SKM-1 treated with dmso at 0.1 percent for 144 hours (cell line): Measurements from ENCODE around the gene ANKS3.
A peak's percentile ranks its signal among the peaks of the same experiment; 100 is the strongest.

Experiments used
- DNase-seq: peaks from one replicate; lab custom pipeline; 2025; ENCODE audit not compliant: unreplicated experiment; lab: John Stamatoyannopoulos, UW

Gene ANKS3

GRCh38 chr16:4696905-4697847 is 36.9 kb downstream of the ANKS3 start:
- DNase-seq = no peak

- no peak for DNase-seq
Observed at GRCh38 chr16:4696172-4696904, 37.7 kb downstream of the ANKS3 start.

DNA sequence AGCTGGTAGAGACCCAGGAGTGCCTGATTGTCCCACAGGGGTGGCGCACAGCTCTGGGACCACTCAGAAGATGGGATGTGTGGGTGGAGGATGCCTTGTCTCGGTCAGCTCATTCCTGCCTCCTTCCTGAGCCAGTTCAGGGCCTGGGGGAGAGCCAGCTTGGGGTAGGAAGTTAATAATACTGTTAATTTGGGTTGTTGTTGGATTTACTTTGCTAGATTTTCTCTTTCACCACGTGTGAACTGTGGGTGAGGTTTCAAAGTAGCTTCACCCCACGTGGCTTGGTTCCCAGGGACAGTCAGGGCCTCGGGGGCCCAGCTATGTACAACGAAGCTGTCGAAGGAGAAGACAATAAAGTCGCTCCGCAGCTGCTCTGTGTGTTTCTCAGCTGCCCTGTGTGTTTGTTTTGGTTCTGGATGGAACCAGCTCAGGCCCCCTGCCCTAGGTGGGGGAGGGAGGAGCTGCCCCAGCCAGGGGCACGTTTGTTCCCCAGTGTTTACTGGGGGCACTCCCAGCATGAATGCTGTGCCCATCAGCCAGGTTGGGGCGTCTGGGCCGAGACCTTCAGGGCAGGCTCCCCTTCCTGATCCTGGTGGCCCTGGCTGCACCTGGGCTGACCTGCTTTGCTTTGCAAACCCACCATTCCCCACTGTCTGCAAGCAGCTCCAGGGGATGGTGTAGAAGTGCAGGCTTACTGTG is 38.4 kb downstream of the ANKS3 start:
- no peak for DNase-seq

DNA sequence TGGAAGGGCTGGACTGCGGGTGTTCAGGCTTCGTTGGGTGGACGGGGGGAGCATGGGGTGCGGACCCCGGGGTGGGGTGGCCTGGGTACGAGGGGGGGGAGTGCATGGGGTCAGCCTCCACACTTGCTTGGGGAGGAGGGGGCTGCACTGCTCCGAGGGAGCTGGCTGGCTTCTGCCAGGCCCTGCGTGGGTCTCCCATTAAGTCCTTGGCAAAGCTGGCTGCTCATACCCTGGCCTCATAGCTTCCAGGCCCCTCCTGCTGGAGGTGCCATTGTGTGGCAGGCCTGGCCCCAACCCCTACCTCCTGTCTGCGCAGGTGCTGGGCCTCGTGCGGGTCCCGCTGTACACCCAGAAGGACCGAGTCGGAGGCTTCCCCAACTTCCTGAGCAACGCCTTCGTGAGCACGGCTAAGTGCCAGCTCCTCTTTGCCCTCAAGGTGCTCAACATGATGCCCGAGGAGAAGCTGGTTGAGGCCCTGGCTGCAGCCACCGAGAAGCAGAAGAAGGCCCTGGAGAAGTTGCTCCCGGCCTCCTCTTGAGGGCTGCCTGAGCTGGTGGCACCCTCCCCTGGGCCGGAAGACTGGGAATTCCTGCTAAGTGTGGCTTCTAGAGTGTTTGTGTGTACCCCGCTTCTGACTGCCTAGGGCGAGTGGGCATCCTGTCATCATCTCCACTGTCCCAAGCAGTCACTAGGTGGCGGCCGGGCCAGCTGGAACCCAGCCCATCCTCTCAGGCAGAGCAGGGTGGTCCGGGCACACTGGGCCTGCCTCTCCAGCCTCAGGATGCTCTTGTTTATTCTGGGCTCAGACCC is 39.2 kb downstream of the ANKS3 start:
- DNase-seq = no peak

- no peak for DNase-seq
Observed at GRCh38 chr16:4693956-4694641, 40.0 kb downstream of the ANKS3 start.

GRCh38 chr16:4693296-4693955 is 40.6 kb downstream of the ANKS3 start, which contains the start of gene NUDT16L1:
Gene NUDT16L1, plus strand, starts transcription at chr16:4693562. Its CDS starts 165 bp downstream, at chr16:4693727.
- peak; percentile 93 for DNase-seq

DNA sequence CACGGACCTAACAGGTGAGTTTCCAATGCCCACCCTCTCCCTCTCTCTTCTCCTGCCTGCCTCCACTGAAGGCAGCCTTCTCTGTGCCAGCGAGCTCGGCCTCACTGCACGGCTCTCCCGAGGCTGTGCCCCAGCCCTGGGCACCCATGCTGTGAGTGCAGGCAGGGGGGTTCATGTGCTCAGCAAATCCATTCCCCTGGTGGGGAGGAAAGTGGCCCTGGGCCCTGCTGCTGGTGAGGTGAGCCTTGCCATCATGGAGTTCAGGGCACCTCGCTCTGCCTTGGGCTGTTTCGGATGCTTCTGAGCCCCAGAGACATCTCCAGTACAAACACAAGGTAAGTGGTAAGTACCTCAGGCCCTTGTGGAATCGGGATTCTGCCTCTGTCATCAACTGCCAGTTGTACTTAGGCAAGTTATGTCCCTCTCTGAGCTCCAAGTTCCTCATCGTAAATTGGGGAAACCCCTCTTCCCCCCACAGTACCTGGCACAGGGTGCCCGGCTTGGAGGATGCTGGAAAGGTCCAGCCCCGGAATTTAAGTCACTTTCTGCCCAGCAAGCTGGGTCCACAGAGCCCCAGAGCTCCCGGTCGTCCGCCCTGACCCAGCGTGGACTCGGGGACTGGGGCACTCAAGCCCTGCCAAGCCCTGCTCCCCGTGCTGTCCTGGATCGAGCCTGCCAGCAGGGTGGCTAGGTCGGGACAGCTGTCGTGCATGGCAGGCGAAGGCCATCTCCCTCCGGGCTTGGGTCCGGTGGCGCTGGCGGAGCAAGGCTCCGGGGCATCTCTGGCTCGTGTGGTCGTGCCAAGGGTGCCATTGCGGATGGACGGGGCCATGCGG is 41.4 kb downstream of the ANKS3 start:
- peak; percentile 12 for DNase-seq

DNA sequence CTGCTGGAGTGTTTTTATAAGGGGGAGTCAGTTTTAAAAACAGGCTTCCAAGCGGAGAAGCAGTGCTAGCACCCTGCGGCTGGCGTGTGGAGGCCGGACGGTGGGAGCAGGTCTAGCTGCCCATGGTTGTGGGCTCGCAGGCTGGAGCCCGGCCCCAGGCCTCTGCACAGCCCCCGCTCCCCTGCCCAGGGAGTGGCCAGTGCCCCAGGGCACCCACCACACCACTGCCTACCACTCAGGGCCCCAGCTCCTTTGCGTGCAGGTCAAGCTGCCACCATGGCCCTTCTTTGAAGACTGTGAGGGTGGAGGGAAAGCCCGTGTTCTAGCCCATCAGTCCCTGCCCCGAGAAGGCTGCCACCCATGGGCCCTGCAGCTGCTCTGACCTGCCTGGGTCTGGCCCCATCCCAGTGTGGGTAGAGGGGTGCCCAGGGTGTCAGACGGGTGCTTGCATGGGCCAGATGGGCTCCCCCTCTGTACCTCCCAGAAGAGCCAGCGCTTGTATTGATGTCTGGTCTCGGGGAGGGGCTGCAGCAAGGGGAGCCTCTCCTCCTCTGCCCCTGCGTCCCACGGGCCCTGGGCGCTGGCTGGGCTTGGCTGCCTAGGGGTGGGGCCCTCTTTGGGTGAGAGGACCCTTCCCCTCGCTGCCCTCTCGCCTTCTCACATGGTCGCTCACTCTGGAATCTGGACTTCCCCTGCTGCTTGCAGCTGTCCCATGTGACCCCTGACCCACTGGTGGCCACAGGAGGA is 42.2 kb downstream of the ANKS3 start:
- no peak for DNase-seq

- DNase-seq = no peak
Observed at GRCh38 chr16:4690946-4691665, 43.0 kb downstream of the ANKS3 start.

- DNase-seq = no peak
Observed at GRCh38 chr16:4689864-4690704, 44.0 kb downstream of the ANKS3 start.

GRCh38 chr16:4689091-4689671 is 44.9 kb downstream of the ANKS3 start:
- DNase-seq = no peak

DNA sequence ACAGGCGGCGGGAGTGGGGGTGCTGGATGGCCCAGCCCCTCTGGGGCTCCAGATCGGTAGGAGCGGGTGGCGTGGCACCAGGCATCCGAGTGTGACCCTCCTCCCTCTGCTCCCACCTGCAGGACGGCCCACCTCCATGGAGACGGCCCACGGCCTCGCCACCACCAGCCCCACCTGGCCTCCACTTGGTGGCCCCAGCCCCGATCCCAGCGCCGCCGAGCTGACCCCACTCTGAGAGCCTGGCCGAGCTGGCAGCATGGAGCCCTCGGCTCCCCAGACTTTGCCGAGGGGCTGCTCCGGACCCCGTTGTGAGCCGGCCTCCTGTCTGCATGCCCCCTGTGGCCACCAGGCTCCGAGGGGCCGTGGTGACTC is 45.4 kb downstream of the ANKS3 start:
- no peak for DNase-seq

DNA sequence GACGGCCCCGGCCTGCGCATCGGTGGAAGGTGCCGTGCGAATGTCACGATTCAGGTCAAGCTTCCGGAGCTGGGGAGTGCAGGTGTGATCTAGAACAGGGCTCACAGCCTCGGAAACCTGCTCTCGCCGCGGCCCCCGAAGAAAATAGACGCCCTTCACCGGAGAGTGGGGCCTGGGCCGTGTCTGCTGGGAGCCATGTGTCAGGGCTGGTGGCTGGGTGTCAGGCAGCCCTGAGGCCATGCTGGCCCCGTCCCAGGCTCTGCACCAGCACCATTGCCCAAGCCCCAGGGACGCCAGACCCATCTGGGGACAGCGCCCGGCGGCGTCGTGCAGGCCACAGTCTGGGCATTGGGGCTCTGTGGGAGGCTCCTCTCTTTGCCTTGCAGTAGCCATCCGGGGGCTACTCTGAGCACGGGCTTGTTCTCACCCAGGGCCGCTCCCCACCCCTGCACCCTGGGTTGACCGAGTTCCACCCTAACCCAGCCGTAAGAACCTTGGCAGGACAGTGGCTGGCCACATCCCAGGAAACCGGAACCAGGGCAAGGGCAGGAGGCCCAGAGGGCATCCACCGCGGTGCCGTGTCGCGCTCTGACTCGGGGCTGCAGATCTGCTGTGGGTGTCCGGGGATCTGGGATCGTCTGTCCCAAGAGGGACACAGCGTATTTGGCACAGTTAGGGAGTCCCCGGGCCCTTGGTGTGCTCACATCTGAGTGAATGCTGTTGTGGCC is 46.0 kb downstream of the ANKS3 start:
- no peak for DNase-seq

DNA sequence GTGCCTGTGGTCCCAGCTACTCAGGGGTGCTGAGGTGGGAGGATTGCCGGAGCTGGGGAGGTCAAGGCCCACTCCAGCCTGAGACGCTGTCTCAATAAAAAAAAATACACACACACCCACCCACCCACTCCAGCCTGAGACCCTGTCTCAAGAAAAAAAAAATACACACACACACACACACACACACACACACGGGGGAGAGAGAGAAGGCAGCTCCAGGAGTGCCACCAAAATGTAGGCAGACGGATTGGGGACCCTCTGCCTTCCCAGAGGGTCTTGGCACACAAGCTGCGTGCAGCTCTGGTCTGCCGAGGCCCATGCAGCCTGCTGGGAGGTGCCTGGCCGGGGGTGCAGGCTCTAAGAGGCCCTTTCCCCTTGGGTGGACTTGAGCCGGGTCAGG is 46.7 kb downstream of the ANKS3 start:
- no peak for DNase-seq

DNA sequence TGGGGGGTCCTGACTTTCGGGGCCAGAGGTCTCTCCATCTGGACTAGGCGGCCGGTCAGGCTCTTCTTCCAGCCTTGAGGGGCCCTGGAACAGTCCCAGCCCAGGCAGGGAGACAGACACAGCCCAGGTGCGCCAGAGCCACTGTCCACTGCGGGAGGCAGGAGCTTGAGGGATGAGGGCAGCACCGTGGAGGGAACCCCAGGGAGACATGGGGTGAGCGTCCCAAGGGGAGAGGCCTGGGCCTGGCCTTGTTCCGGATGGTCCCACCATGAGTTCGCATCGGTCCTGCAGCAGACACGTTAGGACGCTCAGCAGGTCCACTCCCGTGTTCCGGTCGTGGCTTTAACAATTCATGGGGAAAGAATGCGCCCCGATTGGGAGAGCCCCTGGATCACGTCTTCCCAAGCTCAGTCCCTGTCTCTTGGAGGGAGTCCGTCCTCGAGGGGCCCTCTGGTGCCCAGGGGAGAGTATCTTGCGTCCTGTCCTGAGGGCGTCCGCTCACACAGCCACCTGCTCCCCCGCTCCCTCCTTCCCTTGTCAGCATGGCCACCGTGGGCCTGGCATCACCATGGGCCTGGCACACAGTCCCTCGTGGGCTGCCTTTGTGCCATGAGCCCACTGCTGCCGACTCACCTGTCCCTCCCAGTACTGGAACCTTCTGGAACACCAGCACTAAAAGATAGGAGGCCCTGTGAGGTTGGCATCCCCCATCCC is 47.4 kb downstream of the ANKS3 start:
- DNase-seq = no peak
